T-cell (primary cell): ENCODE measurements around the gene SCYL1. TPM values are rescaled to one million over a fixed set of nuclear protein-coding genes. Genes with fewer than 3 reads are reported as not detected.

ENCODE experiments used
- ATAC-seq, 4 experiments: fragments of 200-7000 bp in 3 of 4; fragments of 150-1000 bp in 1 of 4; cut with Tn5 transposase; replicated peaks in 1 of 4; 1 replicate in 3 of 4; 2 replicates in 1 of 4; pipeline ENCODE4 v1.10.0; 2021; ENCODE audit warnings: moderate library complexity in 3 of 4, mild to moderate bottlenecking in 2 of 4, moderate number of reproducible peaks in 1 of 4
- CTCF ChIA-PET, 2 donors: fragments of 300-600 bp; sonication (Branson Sonifier 250); formaldehyde crosslinking; loops; one replicate each; lab custom pipeline; 2022; ENCODE audit warnings: antibody characterized with exemption in 2 of 2; lab: Charles Lee
- POLR2A ChIA-PET, 2 donors: fragments of 300-600 bp; sonication (Branson Sonifier 250); formaldehyde crosslinking; loops; one replicate each; lab custom pipeline; 2022; ENCODE audit warnings: antibody characterized with exemption in 2 of 2; lab: Charles Lee
- DNase-seq, 35 experiments: peaks; one replicate each; pipeline versions ENCODE4 v3.0.0 to v3.0.0-alpha.2; 2013 to 2023
- H3K27ac ChIP-seq: one replicate; pipeline ENCODE4 v1.5.1; 2013; ENCODE audit warnings: low read length
- H3K27me3 ChIP-seq, 2 experiments: replicated peaks in 1 of 2; 1 replicate in 1 of 2; 2 replicates in 1 of 2; pipeline versions ENCODE4 v1.6.1 to v1.7.0; 2013; ENCODE audit warnings: low read length in 1 of 2, mixed read lengths in 1 of 2; ENCODE audit not compliant: control insufficient read depth in 2 of 2, insufficient read depth in 2 of 2; ENCODE audit errors: extremely low read depth in 1 of 2
- H3K36me3 ChIP-seq, 2 donors: 1 replicate in 1 of 2; 2 replicates in 1 of 2; pipeline versions ENCODE4 v1.6.1 to v1.7.0; 2013; ENCODE audit warnings: low read length in 1 of 2; ENCODE audit not compliant: control insufficient read depth in 2 of 2, insufficient read depth in 1 of 2; ENCODE audit errors: extremely low read depth in 1 of 2
- H3K4me1 ChIP-seq, 2 experiments: 1 replicate in 1 of 2; 2 replicates in 1 of 2; pipeline versions ENCODE4 v1.6.1 to v1.7.0; 2013; ENCODE audit warnings: low read length in 2 of 2, mixed read lengths in 1 of 2; ENCODE audit not compliant: insufficient read depth in 2 of 2, control insufficient read depth in 1 of 2; ENCODE audit errors: extremely low read depth in 1 of 2
- H3K4me3 ChIP-seq, 2 donors: 1 replicate in 1 of 2; 2 replicates in 1 of 2; pipeline versions ENCODE4 v1.5.1 to v1.7.0; 2013; ENCODE audit warnings: mild to moderate bottlenecking in 2 of 2, low read length in 1 of 2, moderate library complexity in 1 of 2; ENCODE audit not compliant: control insufficient read depth in 1 of 2; ENCODE audit errors: extremely low read depth in 1 of 2
- H3K9me3 ChIP-seq: 2 replicates; pipeline ENCODE4 v1.7.0; 2013
- H3K27ac Mint-ChIP-seq, 2 donors: one replicate each; pipeline ENCODE4 v1.8.0; 2020 to 2021; ENCODE audit warnings: mild to moderate bottlenecking in 2 of 2, mixed read lengths in 2 of 2
- H3K27me3 Mint-ChIP-seq, 2 donors: one replicate each; pipeline ENCODE4 v1.8.0; 2021 to 2022; ENCODE audit warnings: mixed read lengths in 2 of 2
- H3K36me3 Mint-ChIP-seq: one replicate; pipeline ENCODE4 v1.8.0; 2021; ENCODE audit warnings: mixed read lengths
- H3K4me1 Mint-ChIP-seq, 3 donors: one replicate each; pipeline ENCODE4 v1.8.0; 2020 to 2022; ENCODE audit warnings: mixed read lengths in 3 of 3, mild to moderate bottlenecking in 1 of 3
- H3K4me3 Mint-ChIP-seq, 3 donors: one replicate each; pipeline ENCODE4 v1.8.0; 2020 to 2022; ENCODE audit warnings: mild to moderate bottlenecking in 3 of 3, mixed read lengths in 3 of 3, moderate library complexity in 3 of 3
- H3K9me3 Mint-ChIP-seq, 3 donors: one replicate each; pipeline ENCODE4 v1.8.0; 2020 to 2022; ENCODE audit warnings: mixed read lengths in 3 of 3
- WGBS: methylation state at CpG from one replicate; pipeline ENCODE4 v1.1.5; 2013; ENCODE audit warnings: missing lambda C conversion rate; ENCODE audit not compliant: insufficient coverage; 5-methylcytosine and 5-hydroxymethylcytosine counted together
- total RNA-seq, 35 experiments: library from RNA in 6 of 35; stranded (reverse) in 6 of 35; fragments of 120-200 nt in 1 of 35; gene quantifications; one replicate each; pipeline versions ENCODE4 v1.2.1 to v1.2.4 and lab custom pipeline; 2013 to 2026

SCYL1 gene
- total RNA-seq, 5 donors from 2014 or later (not counting 1 experiment from before 2014, with no cell fraction given): 66.4 to 96.8 (median 76.8) TPM

DNA sequence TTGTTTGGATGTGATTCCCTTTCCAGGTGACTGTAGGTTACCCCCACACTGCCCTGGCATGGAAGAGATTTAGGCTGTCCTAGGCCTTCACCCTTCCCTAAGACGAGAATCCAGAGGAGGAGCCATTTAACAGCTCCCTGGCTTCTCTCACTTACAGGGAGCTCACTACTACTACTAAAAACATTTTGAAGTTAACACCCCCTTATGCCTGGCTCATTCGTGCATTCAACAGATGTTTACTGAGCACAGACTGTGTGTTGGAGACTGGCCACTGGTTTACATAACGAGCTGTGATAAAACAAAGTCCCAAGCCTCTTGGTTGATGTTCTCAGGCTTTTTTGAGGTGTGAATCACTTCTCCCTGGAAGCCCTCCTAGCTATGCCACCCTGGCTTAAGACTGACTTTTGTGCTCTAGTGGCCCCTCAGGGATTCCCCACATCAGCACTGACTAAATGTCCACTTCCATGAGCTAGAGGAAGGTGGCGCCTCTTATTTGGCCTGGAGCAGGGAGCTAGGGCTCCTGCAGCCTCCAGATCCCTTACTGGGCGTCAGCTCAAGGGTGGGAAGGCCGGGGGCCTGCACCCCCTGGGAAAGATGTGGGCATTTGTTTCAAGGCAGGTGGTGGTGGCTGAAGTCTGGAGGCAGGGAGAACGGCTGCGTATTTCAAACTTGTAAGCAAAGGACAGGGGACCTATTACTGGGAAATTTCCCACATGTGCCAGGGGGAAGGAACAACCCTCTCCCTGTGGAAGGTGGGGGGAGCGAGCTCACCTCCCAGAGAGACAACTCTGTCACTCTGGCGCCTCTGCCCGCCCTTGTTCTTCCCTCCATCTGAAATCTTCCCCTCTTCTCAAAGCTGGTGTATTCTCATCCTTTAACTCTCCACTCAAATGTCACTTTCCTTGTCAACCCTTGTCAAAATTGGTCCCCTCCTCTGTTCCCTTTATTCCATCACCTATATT, 45.4 kb upstream of the SCYL1 start:
- peaks cover 13 to 25% (median 16%) of the 10 kb centered on the region in 3 donors for H3K4me1 Mint-ChIP-seq
- ATAC-seq: no peak
- Histone ChIP-seq H3K27ac (no peak overlapping the region), H3K4me3 (no peak overlapping the region), H3K27me3 (no peaks in the 10 kb centered on the region), H3K4me1 (peaks cover 3 to 24% of the 10 kb centered on the region in 2 experiments), H3K36me3 (no peaks in the 10 kb centered on the region), H3K9me3 (no peaks in the 10 kb centered on the region)
- H3K27me3 Mint-ChIP-seq: no peaks in the 10 kb centered on the region
- H3K36me3 Mint-ChIP-seq: no peaks in the 10 kb centered on the region
- H3K27ac Mint-ChIP-seq: peak overlapping the region; percentile 41 to 52
- H3K9me3 Mint-ChIP-seq: no peaks in the 10 kb centered on the region
- 84% methylated on average over 3 of the region's 11 CpGs for WGBS
- DNase-seq: no peak
- H3K4me3 Mint-ChIP-seq: peak overlapping the region in 1 of 3 donors; percentile 20
- POLR2A ChIA-PET: interaction anchor here (4.8 to 6.3 kb wide), 2 partner anchors 19 kb away, joined by 47 to 58 read pairs; partner anchors contain the start of gene MALAT1 (in 2 of the 2)
- CTCF ChIA-PET: interaction anchor here (0.6 to 1.5 kb wide), 4 partner anchors 16 to 98 kb away, joined by 3 to 9 read pairs (median 6); no protein-coding TSS in a partner anchor

DNA sequence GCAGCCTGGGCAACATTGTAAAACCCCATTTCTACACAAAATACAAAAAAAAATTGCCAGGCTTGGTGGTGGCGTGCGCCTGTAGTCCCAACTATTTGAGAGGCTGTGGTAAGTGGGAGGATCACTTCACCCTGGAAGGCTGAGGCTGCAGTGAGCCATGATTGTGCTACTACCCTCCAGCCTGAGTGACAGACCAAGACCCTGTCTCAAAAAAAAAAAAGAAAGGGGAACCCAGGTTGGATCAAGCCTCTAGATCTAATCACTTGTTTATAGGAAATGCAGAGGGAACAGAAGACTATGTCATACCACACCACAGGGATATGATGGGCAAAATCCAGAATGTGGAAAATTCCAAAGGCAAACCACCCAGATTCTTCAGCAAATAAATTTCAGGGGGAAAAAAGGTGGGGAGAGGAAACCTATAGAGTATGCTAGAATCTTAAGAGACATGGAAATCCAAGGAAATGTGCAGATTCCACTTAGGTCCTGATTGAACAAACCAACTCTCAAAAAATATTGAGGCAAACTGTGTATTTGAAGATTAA, 42.5 kb upstream of the SCYL1 start:
- peaks cover 4 to 14% of the 10 kb centered on the region in 2 experiments for H3K4me1 ChIP-seq
- POLR2A ChIA-PET: interaction anchor here (0.6 to 0.7 kb wide), 3 partner anchors 10 to 64 kb away, joined by 3 to 4 read pairs (median 4); no protein-coding TSS in a partner anchor
- Mint-ChIP-seq H3K9me3 (no peaks in the 10 kb centered on the region), H3K4me1 (peaks cover 2 to 16% (median 12%) of the 10 kb centered on the region in 3 donors), H3K4me3 (no peak overlapping the region), H3K27me3 (no peaks in the 10 kb centered on the region), H3K27ac (no peak overlapping the region), H3K36me3 (no peaks in the 10 kb centered on the region)
- CTCF ChIA-PET: interaction anchor here in 1 of 2 donors (0.7 kb wide), 1 partner anchor 9 kb away, joined by 4 read pairs; no protein-coding TSS in a partner anchor
- H3K27ac ChIP-seq: no peak overlapping the region
- DNase-seq (no peak), ATAC-seq (no peak)
- H3K4me3 ChIP-seq: no peak overlapping the region
- WGBS: no CpG with 5 or more reads among the region's 2 CpGs
- no peaks in the 10 kb centered on the region for H3K27me3 ChIP-seq
- H3K36me3 ChIP-seq: no peaks in the 10 kb centered on the region
- no peaks in the 10 kb centered on the region for H3K9me3 ChIP-seq

DNA sequence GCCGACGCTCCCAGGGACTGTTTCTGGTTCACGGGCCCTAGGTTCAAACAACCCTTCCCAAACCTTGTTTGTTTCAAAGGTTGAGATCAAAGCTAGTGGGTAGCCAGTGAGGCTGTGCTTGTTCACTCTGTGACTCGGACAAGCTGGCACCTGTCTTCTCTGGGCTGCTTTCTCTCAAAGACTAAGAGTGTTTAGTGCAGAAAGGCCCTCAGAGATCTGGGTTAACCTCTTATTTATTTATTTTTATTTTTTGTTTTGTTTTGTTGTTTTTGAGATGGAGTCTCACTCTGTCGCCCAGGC, 39.0 kb upstream of the SCYL1 start:
- Histone ChIP-seq H3K27ac (no peak overlapping the region), H3K4me1 (peaks cover 3 to 25% of the 10 kb centered on the region in 2 experiments), H3K36me3 (no peaks in the 10 kb centered on the region), H3K4me3 (no peak overlapping the region), H3K27me3 (peaks cover 0 to 18% of the 10 kb centered on the region in 2 experiments), H3K9me3 (no peaks in the 10 kb centered on the region)
- Mint-ChIP-seq H3K27ac (no peak overlapping the region), H3K36me3 (no peaks in the 10 kb centered on the region), H3K4me3 (no peak overlapping the region), H3K27me3 (no peaks in the 10 kb centered on the region), H3K9me3 (no peaks in the 10 kb centered on the region), H3K4me1 (peaks cover 14 to 29% (median 20%) of the 10 kb centered on the region in 3 donors)
- DNase-seq (no peak), ATAC-seq (no peak)
- CTCF ChIA-PET: no interaction called here
- POLR2A ChIA-PET: interaction anchor here in 1 of 2 donors (0.7 to 0.8 kb wide), 2 partner anchors 14 to 20 kb away, joined by 3 to 5 read pairs; no protein-coding TSS in a partner anchor
- 100% methylated on average over 1 of the region's 5 CpGs for WGBS

DNA sequence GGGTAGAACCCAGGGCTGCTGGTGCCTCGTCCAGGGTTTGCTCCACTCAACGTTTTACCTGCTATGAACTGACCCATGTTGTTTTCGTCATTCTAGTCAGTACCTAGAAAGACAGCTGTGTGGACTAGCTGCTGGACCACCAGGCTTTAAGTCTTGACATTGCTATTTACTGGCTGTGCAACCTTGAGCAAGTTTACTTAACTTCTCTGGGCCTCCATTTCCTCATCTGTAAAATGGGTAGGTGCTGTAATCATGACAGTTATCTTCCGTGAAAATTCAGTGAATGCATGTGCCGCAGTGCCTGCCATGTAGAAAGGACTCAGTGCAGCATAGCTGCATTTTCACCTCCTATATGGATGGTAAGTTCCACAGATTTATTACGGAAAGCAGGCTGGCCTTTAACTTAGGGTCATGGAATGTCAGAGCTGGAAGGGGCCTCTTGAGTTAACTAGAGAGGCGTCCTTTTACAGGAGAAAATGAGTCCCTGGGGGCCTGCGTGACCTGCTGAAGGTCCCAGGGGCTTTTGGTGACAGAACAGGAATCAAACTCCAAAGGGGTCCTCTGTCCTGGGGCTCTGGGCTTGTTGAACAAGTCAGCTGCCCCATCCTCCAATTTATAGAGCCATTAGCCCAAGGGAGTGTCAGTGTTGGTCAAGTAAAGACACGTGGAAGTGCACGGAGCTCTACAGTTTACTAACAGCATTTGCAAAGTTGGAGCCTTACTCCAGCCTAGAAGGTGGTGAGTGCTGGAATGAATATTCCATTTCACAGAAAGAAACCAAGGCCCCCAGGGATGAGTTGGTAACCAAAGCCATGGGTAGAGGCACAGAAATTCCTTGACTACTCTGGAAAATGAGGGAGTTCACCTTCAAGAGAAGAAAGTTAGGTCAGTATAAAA, 38.1 kb upstream of the SCYL1 start:
- Mint-ChIP-seq H3K36me3 (no peaks in the 10 kb centered on the region), H3K27ac (no peak overlapping the region), H3K4me1 (peaks cover 14 to 33% (median 23%) of the 10 kb centered on the region in 3 donors), H3K27me3 (no peaks in the 10 kb centered on the region), H3K4me3 (peak overlapping the region in 1 of 3 donors; percentile 48), H3K9me3 (no peaks in the 10 kb centered on the region)
- Histone ChIP-seq H3K27ac (no peak overlapping the region), H3K9me3 (no peaks in the 10 kb centered on the region), H3K4me3 (no peak overlapping the region), H3K4me1 (peaks cover 3 to 25% of the 10 kb centered on the region in 2 experiments), H3K27me3 (peaks cover 0 to 18% of the 10 kb centered on the region in 2 experiments), H3K36me3 (no peaks in the 10 kb centered on the region)
- DNase-seq: no peak
- 93% methylated on average over 8 of the region's 10 CpGs for WGBS
- ChIA-PET POLR2A (interaction anchor here in 1 of 2 donors (1.3 kb wide), 1 partner anchor 12 kb away, joined by 11 read pairs; the partner anchor contains the start of gene MALAT1), CTCF (no interaction called here)
- no peak for ATAC-seq

DNA sequence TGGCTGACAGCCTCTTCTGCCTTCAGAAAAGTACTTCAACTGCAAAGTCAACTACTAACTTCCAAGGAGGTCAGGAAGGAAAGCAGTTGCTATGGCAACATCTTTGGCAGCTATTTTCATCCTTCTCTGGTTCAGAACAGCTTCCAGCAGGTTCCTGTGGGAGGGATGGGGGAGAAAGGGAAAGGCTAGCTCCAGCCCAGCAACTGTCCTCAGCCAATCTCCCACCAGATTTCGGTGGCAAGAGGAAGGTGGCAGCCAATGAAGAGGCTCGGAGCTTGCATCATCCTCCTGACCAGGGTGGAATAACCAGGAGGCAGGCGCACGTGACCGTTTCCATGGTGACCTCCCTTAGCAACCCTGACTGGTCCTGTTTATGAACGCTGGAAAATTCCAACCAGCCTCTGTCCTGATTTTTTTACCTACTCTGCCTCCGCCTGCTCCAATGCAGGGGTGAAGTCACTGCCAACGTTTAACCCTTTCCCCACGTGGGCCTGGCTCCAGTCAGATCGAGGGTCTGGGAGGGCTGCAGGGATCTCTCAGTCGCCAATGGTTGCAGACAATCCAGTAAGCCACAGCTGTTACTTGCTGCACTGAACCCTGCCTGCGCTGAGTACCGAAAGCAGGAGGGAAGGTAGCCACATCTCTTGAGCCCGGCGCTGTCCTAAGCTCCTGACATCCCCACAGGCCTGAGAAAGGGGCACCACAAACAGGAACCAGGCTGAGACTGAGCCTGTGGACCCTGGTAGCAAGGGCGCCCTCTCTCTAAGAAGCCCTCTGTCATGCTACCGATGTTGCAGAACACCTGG, 37.2 kb upstream of the SCYL1 start:
- Histone ChIP-seq H3K27ac (no peak overlapping the region), H3K27me3 (peaks cover 0 to 18% of the 10 kb centered on the region in 2 experiments), H3K4me3 (no peak overlapping the region), H3K36me3 (no peaks in the 10 kb centered on the region), H3K4me1 (peaks cover 3 to 25% of the 10 kb centered on the region in 2 experiments), H3K9me3 (no peaks in the 10 kb centered on the region)
- WGBS: 60% methylated on average over 15 of the region's 17 CpGs
- POLR2A ChIA-PET: interaction anchor here in 1 of 2 donors (0.6 to 1.3 kb wide), 2 partner anchors 11 to 574 kb away, joined by 3 to 11 read pairs; partner anchors contain the start of gene MALAT1
- H3K27me3 Mint-ChIP-seq: no peaks in the 10 kb centered on the region
- ATAC-seq (peak in 3 of 4 experiments; percentile 20 to 74 (median 21)), DNase-seq (peak in 2 of 35 experiments; percentile 17 to 33)
- no peak overlapping the region for H3K27ac Mint-ChIP-seq
- H3K36me3 Mint-ChIP-seq: no peaks in the 10 kb centered on the region
- CTCF ChIA-PET: no interaction called here
- peaks cover 17 to 39% (median 29%) of the 10 kb centered on the region in 3 donors for H3K4me1 Mint-ChIP-seq
- H3K4me3 Mint-ChIP-seq: peak overlapping the region in 1 of 3 donors; percentile 48
- no peaks in the 10 kb centered on the region for H3K9me3 Mint-ChIP-seq
